ENCODE results near the gene ZFHX3.

Gene ZFHX3

GRCh38 chr16:72810480-72810879, 237.4 kb downstream of the ZFHX3 start:
- H3K27ac ChIP-seq = no peak overlapping the region
- H3K4me3 ChIP-seq = no peak overlapping the region
- TF ChIP-seq CTCF (IDR thresholded peaks at IDR 0.05) = no peak
- H3K27me3 ChIP-seq = no peaks in the 10 kb centered on the region
- peaks cover 29 to 48% (median 46%) of the 10 kb centered on the region in 3 donors for H3K36me3 ChIP-seq
- no peak for DNase-seq
- intact Hi-C loops (cut with DNase I; ENCODE audit: low total_unique reads) = no loop called here
- no peaks in the 10 kb centered on the region for H3K9me3 ChIP-seq
- H3K4me1 ChIP-seq = peaks cover 0 to 41% (median 17%) of the 10 kb centered on the region in 4 donors

GRCh38 chr16:72809446-72809845, 238.5 kb downstream of the ZFHX3 start:
- Histone ChIP-seq H3K9me3 (no peaks in the 10 kb centered on the region), H3K36me3 (peaks cover 29 to 49% (median 46%) of the 10 kb centered on the region in 3 donors), H3K4me1 (peaks cover 0 to 32% (median 17%) of the 10 kb centered on the region in 4 donors), H3K4me3 (no peak overlapping the region), H3K27me3 (no peaks in the 10 kb centered on the region), H3K27ac (no peak overlapping the region)
- no peak for DNase-seq
- no peak for TF ChIP-seq CTCF (IDR thresholded peaks at IDR 0.05)
- intact Hi-C loops (cut with DNase I; ENCODE audit: low total_unique reads) = no loop called here

GRCh38 chr16:72808754-72809153, 239.2 kb downstream of the ZFHX3 start:
- intact Hi-C loops (cut with DNase I; ENCODE audit: low total_unique reads) = no loop called here
- H3K36me3 ChIP-seq = peaks cover 29 to 49% (median 46%) of the 10 kb centered on the region in 3 donors
- no peak overlapping the region for H3K27ac ChIP-seq
- no peak for TF ChIP-seq CTCF (IDR thresholded peaks at IDR 0.05)
- H3K4me1 ChIP-seq = peaks cover 0 to 27% (median 17%) of the 10 kb centered on the region in 4 donors
- H3K27me3 ChIP-seq = no peaks in the 10 kb centered on the region
- no peak for DNase-seq
- no peak overlapping the region for H3K4me3 ChIP-seq
- no peaks in the 10 kb centered on the region for H3K9me3 ChIP-seq

GRCh38 chr16:72807245-72807644, 240.7 kb downstream of the ZFHX3 start:
- Histone ChIP-seq H3K27me3 (no peaks in the 10 kb centered on the region), H3K27ac (no peak overlapping the region), H3K36me3 (peaks cover 29 to 49% (median 46%) of the 10 kb centered on the region in 3 donors), H3K4me1 (peaks cover 0 to 12% (median 9%) of the 10 kb centered on the region in 4 donors), H3K9me3 (no peaks in the 10 kb centered on the region), H3K4me3 (no peak overlapping the region)
- no peak for TF ChIP-seq CTCF (IDR thresholded peaks at IDR 0.05)
- intact Hi-C loops (cut with DNase I; ENCODE audit: low total_unique reads) = no loop called here
- no peak for DNase-seq

- Histone ChIP-seq H3K36me3 (peaks cover 22 to 41% (median 36%) of the 10 kb centered on the region in 3 donors), H3K27ac (no peak overlapping the region), H3K9me3 (no peaks in the 10 kb centered on the region), H3K4me3 (no peak overlapping the region), H3K27me3 (no peaks in the 10 kb centered on the region), H3K4me1 (no peaks in the 10 kb centered on the region)
- intact Hi-C loops (cut with DNase I; ENCODE audit: low total_unique reads) = no loop called here
- no peak for DNase-seq
- no peak for TF ChIP-seq CTCF (IDR thresholded peaks at IDR 0.05)
These were observed 242.4 kb downstream of the ZFHX3 start for GRCh38 chr16:72805486-72805885.
